A172 (cell line): Measurements from ENCODE around the gene NPAS3. TPM values are rescaled to one million over a fixed set of nuclear protein-coding genes. Genes with fewer than 3 reads are reported as not detected.

Experiments
- DNase-seq: peaks from one replicate; pipeline ENCODE4 v3.0.0-alpha.2; 2015; ENCODE audit warnings: low spot score
- total RNA-seq: library from RNA; depleted of rRNA; stranded (reverse); fragments of >200 nt; shearing (Covaris generic); gene quantifications from 2 replicates; pipeline ENCODE4 v1.2.3, GENCODE V29; 2014

NPAS3 gene
- total RNA-seq, 1 experiment from 2014 or later: 0.41 TPM

- no peak for DNase-seq
Observed at GRCh38 chr14:33377596-33378390, 439.1 kb downstream of the NPAS3 start.

- no peak for DNase-seq
Observed at GRCh38 chr14:33381717-33382116, 443.0 kb downstream of the NPAS3 start.

- no peak for DNase-seq
Observed at GRCh38 chr14:33386140-33386539, 447.5 kb downstream of the NPAS3 start.

- no peak for DNase-seq
Observed at GRCh38 chr14:33386781-33387180, 448.1 kb downstream of the NPAS3 start.

DNA sequence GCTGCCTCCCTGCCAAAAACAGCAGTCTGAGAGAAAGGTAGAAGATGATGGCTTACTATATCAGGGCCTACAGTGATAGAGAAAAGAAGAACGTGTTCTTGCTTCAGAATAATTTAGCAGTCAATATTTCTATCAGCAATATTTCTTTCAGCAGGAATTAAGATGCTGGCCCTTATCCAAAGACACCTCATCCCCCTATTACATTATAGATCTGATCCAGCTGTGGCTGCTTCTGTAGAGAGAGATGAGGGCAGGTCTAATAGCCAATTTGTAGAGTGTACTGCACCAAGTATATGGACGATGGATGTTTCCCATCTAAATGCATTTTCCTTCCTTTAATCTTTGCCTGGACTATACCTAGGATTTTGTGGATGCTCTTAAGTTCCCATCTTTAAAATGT, 451.7 kb downstream of the NPAS3 start:
- no peak for DNase-seq

- no peak for DNase-seq
Observed at GRCh38 chr14:33393231-33393894, 454.7 kb downstream of the NPAS3 start.

- DNase-seq: no peak
Observed at GRCh38 chr14:33393895-33394368, 455.3 kb downstream of the NPAS3 start.

DNA sequence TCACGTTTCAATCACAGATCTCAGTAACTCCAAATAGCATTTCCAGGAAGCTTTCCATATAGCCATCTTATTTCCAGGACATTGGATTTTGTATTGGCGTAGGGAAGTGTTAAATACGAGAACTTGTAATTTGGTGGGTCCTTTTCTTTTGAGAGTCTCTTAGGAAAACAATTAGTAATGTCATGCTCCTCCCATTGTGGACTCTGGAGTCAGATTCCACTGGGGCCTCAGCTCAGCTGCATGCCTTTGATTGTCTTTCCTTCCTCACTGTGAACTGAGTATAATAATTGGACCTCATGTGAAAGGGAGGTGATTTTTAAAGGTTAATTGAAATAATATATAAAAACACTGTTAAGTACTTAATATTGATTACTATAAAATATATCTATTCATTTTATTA, 462.6 kb downstream of the NPAS3 start:
- DNase-seq: no peak

DNA sequence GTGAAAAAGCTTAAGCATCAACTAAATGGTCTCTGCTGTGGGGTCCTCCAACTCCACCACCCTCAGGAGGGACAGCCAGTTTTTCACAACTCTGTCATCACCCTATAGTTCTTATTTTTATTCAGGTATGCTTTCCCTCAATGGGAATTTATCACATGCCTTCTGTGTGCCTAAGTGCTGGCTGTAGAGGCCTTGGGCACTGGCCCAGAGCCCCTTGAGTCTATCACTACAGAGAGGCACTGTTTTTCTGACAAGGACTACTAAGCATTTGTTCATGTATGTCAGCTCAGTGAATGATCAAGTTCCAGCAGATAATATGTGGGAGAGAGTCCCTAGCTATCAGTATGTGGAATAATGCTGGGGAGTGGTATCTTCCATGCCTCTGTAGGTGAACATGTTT, 463.9 kb downstream of the NPAS3 start:
- no peak for DNase-seq

DNA sequence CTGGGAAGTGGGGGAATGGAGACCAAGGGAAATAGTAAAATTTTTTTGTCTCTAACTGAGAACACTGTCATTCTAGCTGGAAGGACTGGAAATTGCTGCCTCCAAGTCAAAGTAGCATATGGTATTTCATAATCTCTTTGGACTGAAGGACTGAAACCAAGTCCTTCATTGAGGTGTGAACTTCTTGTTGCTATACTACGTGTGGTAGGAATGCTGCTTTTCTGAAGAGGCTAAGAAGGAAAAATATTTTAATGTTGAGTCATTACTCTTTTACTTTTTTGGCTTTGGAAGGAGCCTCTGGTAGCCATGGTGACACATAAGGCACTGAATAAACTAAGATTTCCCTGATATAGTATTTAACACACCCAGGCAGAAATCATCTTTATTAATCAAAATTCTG, 465.4 kb downstream of the NPAS3 start:
- peak; percentile 69 for DNase-seq

- no peak for DNase-seq
Observed at GRCh38 chr14:33404964-33405574, 466.4 kb downstream of the NPAS3 start.

DNA sequence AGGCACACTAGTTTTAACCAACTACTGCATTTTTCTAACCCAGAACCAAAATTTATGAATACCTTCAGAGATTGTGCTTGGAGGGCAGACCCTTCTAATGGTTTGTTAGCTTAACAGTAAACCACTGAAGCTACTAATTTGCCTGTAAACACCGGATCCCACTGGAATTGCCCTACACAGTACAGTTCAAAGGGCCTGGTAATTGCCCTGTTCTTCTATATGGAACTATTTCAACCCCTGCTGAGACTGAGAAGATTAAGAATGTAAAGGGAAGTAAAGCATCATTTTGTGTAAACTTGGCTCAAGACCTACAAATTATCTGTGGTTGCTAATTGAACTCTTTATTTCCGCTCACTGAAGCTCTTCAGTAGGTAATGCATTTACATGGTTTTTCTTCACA, 468.1 kb downstream of the NPAS3 start:
- no peak for DNase-seq

DNA sequence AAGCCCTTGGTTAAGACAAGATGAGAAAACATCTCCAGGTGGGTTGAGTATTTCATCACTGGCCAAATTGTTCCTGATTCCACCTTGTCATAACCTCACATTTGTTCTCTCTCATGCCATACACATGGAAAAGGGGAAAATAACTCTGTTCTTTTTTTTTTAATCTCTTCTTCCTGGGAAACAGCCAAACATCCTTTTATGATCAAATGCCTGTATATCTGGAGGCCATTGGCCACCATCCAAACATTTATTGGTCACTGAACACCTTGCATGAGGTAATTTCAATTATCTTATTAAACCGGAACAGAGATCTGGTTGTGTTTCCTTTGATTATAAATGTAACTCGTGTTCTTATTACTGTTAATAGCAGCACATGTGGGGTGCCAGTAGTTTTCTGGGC, 469.6 kb downstream of the NPAS3 start:
- DNase-seq: no peak

DNA sequence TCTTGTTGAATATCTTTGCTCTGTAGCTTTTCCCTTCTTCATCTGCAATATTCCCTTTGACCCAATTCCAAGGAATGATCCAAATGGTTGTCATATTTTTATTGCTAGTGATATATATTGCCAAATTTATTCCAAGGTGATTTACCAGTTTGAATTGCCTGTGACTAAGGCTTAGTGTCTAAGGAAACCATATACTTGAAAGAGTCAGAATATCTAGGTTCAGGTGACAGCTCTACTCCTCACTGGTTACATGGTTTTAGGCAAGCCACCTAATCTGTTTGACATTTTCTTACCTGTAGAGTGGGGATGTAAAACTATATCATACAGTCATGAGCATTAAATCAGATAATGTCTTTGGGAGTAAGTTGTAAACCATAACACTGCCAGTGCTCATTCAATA, 473.8 kb downstream of the NPAS3 start:
- DNase-seq: no peak

GRCh38 chr14:33413381-33413780, 474.7 kb downstream of the NPAS3 start:
- DNase-seq: no peak

- peak; percentile 15 for DNase-seq
Observed at GRCh38 chr14:33414041-33414440, 475.4 kb downstream of the NPAS3 start.

DNA sequence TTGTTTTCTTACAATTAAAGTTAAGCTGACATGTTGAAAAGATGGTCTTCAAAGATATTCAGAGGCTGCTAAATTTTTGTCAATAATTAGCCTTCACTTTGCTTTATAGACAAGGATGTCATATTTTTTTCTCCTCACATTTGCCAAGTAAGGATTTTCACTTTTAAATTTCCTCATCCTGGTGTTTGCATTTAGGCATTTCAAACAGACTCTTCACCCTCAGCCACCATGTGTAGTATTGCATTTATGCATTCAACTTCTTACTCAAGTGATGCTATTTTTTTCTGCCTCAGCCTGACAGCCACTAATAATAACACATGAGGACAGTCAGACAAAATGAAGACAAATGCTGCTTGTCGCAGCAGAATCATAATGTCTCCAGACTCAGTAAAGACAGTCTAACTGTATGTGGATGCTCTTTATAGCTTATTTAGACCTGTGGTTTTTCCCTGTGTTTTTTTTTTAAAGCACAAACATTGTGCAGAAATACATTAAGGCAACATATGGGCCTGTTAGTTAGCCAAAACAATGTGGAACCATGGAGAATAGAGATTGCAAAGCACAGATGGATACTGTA, 481.5 kb downstream of the NPAS3 start:
- no peak for DNase-seq

- no peak for DNase-seq
Observed at GRCh38 chr14:33430414-33431035, 491.8 kb downstream of the NPAS3 start.

- DNase-seq: peak; percentile 4
Observed at GRCh38 chr14:33432407-33433023, 493.8 kb downstream of the NPAS3 start.

DNA sequence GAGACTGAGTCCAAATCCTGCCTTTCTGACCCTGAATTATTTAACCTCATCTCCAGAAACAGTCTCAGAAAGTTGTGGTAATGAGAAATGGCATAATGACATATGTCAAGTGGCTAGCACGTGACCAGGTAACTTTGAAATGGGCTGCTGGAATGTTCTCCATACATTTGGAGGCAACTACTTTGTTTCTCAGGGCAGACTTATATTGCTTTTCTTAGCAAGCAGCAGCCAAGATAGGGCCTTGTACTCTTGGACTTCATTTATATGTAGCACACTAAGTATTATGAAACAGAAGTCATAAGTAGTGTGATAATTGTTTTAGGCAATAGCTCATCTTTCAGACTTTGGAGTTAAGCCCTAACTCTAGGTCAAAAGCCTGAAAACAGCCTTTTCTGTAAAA, 494.7 kb downstream of the NPAS3 start:
- no peak for DNase-seq

- peak; percentile 66 for DNase-seq
Observed at GRCh38 chr14:33435911-33436689, 497.4 kb downstream of the NPAS3 start.
